ENCODE measurements around the gene TICAM2.
"Not testable (repeated sequence)": the region's sequence is repeated elsewhere in the genome, so short reads cannot be mapped to it uniquely, and the experiment has no call there.

The TICAM2 gene, protein sequence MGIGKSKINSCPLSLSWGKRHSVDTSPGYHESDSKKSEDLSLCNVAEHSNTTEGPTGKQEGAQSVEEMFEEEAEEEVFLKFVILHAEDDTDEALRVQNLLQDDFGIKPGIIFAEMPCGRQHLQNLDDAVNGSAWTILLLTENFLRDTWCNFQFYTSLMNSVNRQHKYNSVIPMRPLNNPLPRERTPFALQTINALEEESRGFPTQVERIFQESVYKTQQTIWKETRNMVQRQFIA

DNA sequence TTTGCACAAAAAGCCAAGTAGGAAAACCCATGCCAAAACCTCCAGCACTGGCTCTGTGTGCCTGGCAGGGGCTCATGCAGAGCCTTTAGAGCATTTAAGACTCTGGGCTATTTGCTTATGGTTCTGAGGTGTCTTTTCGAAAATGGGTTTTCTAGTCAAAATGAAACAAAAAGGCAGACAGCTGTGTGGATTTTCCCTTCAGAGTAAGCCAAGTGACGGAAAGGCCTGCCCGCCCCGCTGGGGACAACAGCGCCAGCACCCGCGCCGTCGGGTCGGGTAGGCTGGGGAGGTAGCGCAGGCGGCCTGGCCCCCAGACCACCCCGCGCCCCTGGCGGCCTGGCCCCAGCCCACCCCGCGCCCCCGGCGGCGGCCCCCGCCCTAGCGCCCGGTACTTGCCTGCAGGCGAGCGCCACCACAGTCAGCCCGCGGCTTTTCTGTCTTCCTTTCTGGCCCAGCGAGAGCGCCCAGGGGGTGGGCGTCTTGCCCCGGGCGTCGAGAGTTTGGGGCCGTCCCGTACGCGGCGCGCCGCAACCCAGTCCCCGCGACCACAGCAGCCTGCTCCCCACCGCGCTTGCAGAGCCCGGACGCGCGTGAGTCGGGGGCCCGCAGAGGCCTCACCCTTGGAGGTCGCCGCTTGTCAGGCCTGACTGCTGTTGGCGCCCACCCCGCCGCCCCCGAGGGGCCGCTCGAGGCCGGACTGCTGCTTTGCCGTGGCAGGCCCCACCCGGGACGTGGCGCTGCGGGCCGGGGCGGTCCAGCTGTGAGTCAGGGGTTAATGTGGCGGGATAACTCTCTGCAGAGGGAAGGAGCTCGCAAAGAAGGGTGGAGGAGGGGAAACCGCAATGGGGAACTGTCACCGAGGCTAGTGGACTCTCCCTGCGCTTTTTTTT is at the start of gene TICAM2:
Gene TICAM2 (minus strand): TSS at position 779 of the 890 bp plus-strand sequence. CDS start 21,223 bp downstream, outside the sequence.
- DNase-seq (ENCODE audit: low spot score), result peak; percentile 85

DNA sequence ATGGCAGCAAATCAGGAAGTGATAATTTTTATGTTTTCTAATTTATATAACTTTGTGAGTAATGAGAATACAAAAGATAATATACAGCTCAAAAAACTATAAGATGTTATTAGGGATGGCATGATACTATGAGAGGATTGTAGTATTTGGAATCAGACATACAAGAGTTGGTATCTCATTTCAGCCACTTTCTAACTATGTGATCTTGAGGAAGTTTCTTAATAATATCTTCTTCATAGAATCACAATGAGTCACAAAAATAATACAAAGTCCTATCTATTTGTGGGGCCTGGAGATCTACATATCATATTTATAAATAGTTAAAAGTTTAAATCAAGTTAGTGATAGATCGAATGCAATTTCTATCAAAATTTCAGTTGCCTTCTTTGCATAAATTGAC is 47.3 kb upstream of the TICAM2 start:
- no peak for DNase-seq (ENCODE audit: low spot score)

DNA sequence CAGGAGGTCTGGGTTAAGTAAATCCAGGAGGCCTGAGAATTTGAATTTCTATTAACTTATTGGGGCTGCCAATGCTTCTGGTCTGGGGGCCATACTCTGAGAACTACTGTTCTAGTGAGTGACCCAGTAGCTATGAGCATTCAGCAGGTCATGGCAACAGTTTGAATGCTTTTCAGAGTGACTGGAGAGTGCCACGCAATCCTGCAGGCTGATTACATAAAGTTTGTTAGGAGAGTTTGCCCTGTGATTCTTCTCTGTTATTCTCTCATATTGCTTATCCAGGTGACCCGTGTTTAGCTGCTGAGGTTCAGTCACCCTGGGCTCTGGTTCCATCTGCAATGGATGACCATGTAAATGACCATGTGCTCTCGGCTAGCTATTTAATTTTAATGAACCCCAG is 45.8 kb upstream of the TICAM2 start:
- DNase-seq (ENCODE audit: low spot score), result no peak

DNA sequence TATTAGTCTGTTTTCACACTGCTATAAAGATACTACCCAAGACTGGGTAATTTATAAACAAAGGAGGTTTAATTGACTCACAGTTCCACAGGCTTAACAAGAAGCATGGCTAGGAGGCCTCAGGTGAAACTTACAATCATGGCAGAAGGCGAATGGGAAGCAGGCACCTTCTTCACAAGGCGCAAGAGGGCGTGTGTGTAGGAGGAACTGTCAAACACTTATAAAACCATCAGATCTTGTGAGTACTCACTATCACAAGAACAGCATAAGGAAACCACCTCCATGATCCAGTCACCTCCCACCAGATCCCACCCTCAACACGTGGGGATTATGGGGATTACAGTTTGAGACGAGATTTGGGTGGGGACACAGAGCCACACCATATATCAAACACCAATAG is 43.1 kb upstream of the TICAM2 start:
- not testable (repeated sequence) for DNase-seq (ENCODE audit: low spot score)

DNA sequence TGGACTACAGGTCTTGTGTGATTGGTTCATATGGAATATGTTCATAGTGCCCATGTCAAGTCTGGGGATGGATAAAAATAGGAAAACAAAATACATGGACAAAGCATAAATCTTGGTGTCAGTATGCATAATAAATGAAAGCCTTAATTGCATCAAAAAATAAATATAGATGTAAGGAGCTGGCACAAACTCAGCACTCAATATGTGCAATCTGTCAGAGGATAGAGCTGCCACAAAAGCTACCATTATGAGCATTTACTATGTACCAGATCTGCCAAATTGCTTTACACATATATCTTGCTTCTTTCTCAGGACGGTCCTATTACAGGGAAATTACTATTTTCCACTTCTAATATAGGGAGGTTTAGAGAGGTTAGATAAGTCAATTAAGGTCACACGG is 41.8 kb upstream of the TICAM2 start:
- no peak for DNase-seq (ENCODE audit: low spot score)

DNA sequence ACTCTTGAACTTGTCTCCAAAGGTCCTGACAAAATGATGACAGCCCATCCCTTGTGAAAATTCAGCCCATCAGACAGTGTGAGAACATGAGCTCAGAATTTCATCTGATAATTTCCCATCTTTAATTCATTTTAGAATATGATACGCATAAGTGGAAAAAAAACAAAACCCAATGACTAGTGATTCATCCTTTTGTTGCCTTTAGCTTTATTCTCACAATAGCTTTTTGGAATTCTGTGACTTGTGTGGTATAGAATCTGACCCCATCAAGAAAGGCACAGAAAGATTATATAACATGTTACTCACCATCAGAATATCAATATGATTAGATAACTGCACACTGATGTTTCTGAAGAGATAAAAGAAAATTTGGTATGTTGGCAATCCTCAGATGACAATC is 39.7 kb upstream of the TICAM2 start:
- no peak for DNase-seq (ENCODE audit: low spot score)

DNA sequence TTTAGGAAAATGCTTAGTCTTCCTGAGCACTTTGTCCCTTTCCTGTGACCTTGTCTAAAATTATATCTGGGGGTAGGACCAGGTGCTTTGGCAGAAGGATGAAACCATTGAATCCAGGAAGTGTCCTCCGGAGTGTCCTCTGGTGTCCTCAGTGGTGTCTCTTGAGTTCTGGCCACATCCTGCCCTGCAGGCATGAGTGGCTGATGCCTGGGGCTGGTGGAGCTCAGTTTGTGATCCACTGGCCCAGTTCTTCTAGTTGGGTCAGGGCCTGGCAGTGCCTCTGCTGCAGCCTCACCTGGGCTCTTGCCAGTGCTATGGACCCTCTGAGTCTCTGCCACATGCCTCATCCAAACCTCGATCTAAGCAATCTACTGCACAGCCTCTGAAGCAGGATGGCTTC is 38.0 kb upstream of the TICAM2 start:
- DNase-seq (ENCODE audit: low spot score), result no peak

DNA sequence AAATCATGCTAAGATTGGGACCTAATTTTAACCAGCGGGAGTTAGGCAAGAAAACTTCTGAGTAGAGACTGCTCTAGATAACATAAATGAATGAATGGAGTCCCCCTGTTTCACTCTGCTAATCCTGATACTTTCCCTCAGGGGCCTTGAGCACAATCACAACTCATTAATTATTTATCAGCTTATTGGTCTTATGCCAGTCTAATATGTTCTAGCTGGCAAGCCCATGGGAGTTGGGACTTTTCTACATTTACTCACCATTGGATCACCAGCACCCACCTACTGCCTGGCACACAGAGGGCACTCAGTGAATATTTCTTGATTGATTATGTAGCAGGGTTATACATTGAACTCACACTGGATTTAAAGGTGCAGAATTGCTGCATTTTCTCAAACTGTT is 37.1 kb upstream of the TICAM2 start:
- DNase-seq (ENCODE audit: low spot score), result no peak

DNA sequence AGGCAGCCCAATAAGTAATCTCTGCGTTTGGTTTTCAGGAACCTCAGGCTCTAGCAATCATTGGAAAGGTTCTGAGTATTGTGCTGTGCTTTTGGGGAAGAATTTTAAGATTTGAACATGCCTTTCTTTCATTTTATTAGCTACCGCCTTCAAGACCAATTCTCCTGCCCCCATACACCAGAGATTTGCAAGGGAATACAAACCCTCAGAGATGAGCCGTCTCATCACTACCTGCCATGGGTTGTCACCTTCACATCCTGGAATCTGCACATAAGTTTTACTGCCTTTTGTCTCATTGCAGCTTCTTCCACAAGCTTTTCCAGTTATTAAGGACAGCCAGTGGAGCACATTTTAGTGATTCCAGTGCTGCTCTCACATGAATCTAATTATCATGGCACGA is 35.2 kb upstream of the TICAM2 start:
- DNase-seq (ENCODE audit: low spot score), result no peak

DNA sequence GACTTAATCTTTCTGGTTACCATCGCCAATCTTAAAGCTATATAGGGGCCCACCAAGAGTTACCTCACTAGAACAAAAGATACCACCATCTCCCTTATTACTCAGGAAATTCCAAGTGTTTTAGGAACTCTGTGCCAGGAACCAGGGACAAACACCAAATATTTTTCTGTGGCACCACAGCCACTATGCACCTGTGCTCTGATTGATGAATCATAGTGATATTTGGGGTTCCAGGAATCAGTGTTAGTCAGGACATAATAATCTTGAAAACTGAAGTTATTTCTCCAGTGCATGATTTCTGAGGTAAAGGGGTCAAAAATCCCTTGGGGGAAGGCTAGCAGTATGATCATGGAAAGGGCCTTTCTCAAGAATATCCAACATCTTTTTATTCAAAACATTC is 33.7 kb upstream of the TICAM2 start:
- DNase-seq (ENCODE audit: low spot score), result no peak

DNA sequence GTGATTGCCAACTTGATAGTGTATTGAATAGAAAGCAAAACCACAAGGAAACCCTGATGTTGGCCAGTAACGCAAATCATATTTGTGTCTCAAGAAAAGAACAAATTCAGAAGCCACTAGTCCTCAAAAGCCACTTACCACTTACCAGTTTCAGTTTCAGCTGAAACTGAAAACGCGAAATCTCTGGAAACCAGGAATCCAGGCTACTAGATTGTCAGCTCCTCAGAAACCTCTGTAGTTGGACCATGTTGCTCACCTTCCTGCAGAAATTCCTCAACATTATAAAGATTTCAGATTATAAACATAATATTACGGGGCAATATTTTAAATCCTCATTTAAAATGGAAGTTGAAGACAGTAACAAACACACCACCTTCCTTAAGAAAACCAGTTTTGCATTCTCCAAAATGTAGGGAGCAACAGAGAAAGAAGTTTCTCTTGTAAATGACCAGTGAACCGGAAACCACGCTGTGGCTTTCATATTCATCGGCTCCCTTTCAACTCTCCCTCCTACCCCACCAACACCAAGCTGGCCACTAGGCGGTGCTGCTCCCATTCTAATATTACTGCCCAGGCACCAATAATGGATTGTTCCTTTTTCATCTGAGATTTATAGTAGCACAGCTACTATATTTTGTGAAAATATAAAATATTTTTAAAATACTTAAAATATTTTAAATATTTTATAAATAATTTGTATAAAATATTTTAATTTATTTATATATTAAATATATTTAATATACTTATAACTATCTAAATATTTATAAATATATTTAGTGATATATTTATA is 32.3 kb upstream of the TICAM2 start:
- peak; percentile 92 for DNase-seq (ENCODE audit: low spot score)

DNA sequence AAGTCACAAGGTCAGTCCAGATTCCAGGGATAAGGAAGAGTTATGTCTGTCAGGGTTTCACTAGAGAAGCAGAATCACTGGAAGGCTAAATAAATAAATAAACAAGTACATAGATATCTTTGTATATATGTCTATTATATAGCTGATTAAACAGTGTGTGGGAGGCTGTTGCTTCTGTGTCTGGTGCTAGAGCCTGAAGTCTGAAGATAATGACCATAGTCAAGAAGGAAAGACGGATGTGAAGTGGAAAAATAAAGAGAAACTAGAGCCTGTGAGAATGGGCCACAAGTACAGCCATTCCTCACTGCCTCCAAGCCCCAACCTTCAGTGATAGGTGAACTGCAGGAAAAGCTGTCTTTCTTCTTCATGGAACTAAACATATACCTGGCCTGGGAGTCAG is 27.6 kb upstream of the TICAM2 start:
- no peak for DNase-seq (ENCODE audit: low spot score)

DNA sequence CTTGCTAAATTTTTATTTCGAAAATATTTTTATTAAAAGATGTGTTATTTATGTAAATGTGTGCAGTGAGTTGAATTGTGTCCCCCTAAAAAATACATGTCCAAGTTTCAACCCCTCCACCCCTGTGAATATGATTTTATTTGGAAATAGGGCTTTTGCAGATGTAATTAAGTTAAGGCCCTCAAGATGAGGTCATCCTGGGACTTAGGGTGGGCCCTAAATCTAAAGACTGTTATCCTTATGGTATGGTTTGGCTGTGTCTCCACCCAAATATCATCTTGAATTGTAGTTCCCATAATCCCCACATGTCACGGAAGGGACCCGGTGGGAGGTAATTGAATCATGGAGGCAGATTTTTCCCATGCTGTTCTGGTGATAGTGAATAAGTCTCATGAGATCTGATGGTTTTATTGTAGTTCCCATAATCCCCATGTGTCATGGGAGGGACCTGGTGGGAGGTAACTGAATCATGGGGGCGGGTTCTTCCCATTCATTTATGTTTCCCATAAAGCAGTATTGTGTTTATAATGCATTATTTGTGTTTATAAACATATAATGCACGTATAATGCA is 25.1 kb upstream of the TICAM2 start:
- DNase-seq (ENCODE audit: low spot score), result no peak

DNA sequence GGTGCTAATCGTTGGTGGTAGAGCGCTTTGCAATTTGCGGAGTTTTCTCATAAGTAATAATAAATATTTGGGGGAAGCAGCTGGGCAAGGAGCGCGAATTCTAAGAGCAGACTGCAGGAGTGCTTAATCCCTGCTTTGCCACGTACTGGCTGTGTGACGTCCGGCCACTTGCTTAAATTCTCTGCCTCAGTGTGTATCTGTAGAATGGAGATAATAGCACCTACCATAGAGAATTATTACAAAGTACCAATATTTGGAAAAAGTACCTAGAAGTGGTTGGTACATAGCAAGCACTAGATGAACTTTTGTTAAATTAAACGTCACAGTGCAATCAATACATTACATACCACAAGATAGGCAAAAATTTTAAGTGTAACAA is 24.2 kb upstream of the TICAM2 start:
- no peak for DNase-seq (ENCODE audit: low spot score)

DNA sequence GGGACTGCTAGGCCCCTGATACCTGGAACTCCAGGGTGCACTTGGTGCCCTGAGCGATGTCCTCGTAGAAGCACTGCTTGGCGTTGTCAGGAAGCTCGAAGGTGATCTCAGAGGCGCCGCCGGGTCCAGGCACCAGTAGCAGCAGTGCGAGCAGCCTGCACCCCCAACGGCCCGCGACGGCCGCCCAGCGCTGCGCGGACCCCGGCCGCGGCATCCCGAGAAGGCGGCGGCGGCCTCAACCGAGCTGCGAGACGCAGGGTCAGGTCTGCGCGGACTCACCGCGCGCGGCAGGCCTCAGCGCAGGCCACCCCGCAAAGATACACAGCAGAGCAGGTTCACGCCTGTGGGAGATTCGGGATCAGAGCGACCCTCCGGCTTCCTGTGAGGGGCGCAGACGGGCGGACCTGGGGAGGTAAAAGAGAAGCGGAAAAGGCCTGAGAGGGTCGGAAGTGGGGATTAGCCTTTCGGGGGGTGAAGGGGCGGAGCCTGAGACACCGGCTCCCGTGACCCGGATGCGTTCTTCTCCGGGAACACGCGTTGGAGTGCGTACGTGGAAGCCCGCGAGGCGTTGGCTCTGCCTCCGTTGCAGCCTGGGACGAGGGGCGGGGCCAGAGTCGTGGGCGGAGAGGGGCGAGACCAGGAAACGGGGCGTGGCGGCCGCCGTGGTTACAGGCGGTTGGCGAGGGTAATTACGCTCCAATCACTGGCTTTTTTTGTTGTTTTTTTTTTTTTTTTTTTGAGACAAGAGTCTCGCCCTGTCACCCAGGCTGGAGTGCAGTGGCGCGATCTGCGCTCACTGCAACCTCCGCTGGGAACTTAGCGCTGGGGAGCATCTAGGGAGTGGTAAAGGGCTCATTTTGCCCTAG is 23.5 kb upstream of the TICAM2 start, which contains the start of gene TMED7:
Gene TMED7 (minus strand): TSS at position 458 of the 866 bp plus-strand sequence. CDS start 244 bp downstream, at position 214.
- DNase-seq (ENCODE audit: low spot score), result peak; percentile 99

DNA sequence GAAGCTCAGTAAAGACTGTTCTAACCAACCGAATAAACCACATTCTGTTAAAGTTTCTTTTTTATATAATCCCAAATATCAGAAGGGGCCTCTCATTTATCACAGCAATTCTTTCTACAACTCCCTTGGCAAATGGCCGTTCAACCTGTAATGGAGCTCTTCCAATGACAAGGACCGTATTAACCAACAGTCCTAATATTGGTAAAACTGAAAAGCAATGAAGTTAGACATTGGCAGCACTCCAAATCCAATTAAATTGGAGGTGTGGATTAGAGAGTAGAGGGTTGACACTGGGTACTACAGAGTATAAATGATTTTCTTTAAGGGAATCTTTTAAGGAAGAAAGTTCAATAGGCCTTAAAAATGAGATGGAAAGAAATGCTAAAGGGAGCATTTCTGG is 22.7 kb upstream of the TICAM2 start:
- no peak for DNase-seq (ENCODE audit: low spot score)

DNA sequence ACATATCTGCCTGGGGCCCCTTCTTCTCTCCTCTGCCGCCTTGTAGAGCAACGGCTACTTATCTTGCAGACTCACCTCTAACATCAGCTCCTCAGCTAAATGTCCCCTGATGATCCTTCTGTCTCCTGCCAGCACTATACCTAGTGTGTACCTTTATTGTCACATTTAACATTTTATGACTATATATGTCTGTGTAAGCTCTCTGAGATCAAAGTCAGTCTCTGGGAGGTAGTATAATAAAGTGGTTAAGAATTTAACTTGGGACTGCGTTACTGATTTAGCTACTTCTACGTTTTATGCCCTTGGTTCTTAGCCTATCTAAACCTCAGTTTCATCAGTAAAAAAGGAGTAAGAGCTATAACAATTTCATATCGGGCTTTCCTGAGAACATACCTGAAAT is 21.4 kb upstream of the TICAM2 start:
- DNase-seq (ENCODE audit: low spot score), result no peak

DNA sequence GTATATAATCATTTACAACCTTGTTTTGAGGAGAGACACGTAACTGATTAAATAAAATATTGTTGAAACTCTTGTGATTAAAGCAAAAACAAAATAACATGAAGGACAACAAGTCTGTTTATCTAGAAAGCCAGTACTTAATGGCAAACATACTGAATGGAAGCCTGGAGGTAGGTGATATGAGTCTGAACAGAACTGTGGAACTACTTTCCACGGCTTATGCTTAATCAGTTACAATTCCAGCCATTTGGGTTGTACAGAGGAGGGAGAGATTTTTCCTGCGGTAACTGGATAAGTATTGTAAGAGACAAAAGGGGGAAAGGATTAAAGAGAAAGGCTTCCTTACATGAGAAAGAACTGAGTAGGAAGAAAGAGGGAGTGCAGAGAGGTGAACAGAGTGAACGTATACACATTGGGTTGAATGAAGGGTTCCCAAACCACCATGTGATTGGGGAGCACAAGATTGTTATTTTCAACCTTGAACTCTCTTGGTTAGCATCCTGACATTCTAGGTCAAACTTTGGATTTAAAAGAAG is 19.2 kb upstream of the TICAM2 start:
- DNase-seq (ENCODE audit: low spot score), result no peak

DNA sequence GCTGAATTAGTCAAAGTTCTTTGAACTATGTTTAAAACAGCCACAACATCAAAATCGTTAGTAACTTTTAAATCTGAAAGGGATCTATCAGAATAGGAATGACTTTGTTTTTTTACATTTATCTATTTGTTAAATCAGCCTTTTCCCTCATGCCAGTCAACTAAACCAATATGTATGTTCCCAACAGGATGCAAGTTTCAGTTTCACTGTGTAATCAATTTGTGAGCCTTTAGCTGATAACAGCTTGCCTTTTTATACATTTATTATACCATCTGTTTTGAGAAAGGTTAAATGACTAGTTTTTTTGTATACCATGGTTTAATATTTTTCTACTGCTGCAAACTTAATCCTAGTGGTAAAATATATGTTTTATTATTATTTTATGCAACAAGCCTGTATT is 14.6 kb upstream of the TICAM2 start:
- DNase-seq (ENCODE audit: low spot score), result no peak

DNA sequence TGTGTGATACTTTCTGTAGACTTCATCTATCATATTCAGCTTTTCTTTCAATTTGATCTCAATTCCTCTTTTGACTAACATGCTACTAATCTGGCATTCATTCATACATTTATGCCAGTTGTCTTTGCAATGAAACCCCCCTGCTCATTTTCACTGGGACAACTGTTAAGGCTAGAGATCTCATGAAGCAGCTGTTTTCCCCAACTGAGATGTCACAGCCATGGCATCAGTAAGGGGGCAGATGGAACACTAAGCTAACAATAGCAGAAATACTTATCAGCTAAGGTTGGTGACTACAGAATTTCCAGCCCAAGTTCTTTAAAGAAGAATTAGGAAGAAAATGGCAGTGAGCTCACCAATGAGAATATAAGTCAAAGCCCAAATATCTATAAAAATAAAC is 14.2 kb upstream of the TICAM2 start:
- no peak for DNase-seq (ENCODE audit: low spot score)

DNA sequence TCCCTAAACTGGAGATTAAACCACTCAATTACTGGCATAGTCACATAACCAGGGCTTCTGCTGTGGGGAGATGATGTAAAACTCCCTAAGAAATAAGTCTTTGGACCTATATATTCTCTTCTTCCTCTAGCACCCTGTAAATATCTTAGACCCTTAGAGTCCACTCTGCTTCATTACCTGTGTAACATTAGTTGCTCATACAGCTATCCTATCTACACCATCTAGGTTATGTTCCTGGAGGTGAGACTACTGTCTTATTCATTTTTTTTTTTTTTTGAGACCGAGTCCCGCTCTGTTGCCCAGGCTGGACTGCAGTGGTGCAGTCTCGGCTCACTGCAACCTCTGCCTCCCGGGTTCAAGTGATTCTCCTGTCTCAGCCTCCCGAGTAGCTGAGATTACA is 9.6 kb upstream of the TICAM2 start:
- DNase-seq (ENCODE audit: low spot score), result no peak
